HG03175 (cell line): Measurements from ENCODE around the gene P2RY2.
"Not testable (repeated sequence)": the region's sequence is repeated elsewhere in the genome, so short reads cannot be mapped to it uniquely, and the experiment has no call there.

Experiments
- ATAC-seq: cut with Tn5 transposase; IDR thresholded peaks from one replicate; pipeline ENCODE4 v1.9.1; 2021; ENCODE audit warnings: mild to moderate bottlenecking, moderate library complexity; ENCODE audit not compliant: unreplicated experiment

P2RY2 gene

DNA sequence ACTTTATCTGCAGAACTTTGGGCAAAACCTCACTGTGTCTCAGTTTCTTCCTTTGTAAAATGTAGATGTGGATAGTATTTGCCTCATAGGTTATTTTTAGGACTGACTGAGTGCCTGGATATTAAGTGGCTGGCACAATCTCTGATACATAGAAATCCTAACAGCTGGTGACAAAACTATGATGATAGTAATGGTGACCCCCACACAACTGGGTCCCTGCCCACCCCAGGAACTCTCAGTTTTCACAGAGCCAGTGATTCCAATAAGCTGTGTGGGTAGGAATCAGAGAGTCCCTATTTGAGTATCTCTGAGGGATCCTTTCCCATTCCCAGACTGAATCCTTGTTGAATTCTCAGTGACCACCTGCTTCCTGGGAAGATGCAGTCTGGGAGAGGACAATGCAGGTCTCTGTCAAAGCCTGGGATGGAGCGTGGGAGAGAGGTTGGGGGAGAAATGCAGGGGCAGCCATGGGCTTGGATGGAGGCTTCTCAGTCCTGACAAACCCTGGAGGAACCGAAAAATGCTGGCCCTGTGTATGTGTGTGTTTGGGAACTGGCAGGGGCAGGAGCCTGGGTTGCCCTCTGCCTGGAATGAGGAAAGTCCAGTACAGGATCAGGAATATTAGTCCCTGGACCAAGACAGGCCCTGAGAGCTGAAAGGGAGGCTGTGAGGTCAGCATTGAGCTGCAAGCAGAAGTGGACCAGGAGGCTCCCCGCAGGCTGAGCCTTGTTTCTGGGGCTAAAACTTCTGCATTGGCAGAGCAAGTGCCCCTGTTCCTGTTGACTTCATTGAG is 48.0 kb downstream of the P2RY2 start:
- no peak for ATAC-seq

DNA sequence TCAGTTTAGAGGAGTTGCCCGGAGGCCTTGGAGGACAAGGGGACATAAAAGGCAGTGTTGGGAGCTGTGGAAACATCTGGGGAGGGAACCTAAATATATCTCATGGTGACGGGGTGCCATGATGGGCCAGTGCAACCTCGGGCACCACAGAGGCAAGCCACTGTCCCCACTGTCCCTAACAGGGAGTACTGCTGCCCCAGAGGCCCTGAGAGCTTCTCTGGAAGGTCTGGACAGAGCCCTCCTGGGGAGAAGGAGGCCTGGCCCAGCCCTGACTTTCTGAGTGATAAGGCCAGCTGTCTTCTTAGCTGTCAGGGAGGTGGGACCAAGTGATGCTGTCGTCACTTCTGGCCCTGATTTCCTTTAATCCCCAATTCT is 48.6 kb downstream of the P2RY2 start:
- ATAC-seq: no peak

DNA sequence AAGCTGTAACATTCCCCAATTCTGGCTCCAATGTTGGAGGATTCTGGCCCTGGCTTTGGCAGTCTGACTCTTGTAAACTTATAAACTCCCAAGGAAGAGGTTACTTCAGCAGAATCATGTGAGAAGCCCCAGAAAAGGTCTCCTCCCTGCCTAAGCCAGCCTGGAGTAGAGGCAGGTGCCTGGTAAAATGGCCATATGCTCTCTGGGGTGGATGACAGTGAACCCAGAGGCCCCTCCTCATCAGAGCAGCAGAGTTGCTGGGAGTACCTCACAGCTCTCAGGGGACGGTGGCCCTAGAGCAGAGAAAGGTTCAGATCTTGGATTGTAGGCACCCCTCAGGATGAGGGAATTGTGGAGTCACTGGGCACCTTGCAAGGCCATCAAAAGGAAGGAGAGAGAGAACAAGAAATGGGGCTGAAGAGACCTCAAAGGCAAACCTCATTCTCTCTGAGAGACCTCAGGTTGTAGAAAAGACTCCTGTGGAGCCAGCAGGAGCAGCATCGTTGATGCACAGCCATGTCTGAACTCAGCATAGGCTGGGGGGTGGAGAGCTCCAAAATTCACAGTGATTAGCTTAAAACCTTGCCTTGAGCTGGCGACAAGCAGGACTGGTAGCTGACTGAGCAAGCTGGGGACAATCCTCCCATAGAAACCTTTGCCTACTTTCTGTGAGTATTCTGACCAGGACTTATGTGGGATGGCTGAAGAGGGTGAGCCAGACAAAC is 49.2 kb downstream of the P2RY2 start:
- ATAC-seq: no peak

DNA sequence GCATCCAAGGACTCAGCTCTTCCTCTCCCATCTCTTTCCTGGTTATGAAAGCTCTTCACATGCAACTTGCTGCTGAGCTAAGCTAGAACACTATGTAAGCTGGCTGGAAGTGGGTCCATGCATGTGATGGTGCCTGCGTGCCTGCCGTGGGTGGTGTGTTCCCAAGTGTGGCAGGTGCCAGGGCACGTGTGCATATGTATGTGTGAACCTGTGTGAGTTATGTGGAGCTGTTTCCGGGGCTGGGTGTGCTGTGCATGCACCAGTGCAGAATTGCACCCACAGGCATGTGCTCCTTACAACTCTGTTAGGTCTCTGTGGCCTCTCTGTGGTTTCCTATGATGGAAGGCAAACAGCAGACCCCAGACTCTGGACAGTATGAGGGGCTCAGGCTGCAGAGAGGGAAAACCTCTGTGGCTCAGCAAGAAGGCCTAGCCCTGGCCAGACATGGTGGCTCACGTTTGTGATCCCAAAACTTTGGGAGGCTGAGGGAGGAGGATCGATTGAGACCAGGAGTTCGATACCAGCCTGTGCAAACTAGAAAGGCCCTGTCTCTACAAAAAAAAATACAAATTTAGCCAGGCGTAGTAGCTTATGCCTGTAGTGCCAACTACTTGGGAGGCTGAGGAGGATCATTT is 49.9 kb downstream of the P2RY2 start:
- no peak for ATAC-seq

DNA sequence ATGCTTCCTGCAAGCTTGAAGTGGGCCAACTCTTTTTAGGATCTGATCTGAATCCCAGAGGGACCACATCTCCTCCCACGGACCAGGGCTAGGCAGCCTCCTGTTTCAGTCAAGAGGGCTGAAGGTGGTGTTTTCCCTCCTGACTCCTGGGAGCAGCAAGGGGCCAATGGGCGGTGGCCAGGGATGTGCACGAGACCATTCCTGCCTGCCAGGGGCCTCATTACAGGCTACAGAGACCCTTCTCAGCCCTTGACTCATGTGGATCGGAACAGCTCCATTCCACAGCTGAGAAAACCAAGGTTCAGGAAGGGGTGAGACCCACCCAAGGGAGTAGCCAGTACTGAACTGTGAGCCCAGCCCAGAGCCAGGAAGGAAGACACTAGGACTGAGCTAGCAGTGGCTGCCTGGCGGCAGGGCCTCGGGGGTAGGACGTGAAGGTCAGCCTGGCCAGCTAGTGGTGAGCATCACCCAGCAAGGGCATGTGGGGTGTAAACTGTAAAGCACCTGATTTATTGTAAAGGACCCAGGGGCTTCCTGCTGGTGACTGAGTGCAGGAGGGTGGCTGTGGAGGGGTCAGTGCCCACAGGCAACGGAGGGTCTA is 50.7 kb downstream of the P2RY2 start:
- ATAC-seq: no peak

DNA sequence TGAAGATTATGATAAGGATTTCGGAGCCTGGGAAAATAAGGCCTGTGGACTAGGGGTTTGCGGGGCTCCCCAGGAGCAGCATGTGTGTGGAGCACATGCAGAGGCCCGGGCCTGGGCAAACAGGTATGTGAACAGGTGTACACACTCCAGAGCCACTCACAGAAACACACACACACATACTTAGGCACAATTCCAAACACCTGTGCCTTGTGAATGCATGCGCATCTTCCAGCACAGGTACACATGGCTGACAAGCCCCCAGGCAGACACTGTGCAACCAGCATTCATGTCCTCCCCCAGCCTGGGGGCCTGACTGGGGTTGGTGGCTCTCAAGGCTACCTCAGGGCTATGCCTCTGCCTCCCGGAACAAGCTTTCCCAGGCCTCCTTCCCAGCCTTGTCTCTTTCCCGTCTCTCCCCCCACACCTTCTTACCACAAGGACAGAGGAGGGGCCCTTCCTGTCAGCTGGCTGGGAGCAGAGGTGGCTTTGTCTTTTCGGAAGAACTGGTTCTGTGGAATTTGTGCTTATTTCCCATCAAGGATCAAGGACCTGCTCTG is 51.5 kb downstream of the P2RY2 start:
- no peak for ATAC-seq

DNA sequence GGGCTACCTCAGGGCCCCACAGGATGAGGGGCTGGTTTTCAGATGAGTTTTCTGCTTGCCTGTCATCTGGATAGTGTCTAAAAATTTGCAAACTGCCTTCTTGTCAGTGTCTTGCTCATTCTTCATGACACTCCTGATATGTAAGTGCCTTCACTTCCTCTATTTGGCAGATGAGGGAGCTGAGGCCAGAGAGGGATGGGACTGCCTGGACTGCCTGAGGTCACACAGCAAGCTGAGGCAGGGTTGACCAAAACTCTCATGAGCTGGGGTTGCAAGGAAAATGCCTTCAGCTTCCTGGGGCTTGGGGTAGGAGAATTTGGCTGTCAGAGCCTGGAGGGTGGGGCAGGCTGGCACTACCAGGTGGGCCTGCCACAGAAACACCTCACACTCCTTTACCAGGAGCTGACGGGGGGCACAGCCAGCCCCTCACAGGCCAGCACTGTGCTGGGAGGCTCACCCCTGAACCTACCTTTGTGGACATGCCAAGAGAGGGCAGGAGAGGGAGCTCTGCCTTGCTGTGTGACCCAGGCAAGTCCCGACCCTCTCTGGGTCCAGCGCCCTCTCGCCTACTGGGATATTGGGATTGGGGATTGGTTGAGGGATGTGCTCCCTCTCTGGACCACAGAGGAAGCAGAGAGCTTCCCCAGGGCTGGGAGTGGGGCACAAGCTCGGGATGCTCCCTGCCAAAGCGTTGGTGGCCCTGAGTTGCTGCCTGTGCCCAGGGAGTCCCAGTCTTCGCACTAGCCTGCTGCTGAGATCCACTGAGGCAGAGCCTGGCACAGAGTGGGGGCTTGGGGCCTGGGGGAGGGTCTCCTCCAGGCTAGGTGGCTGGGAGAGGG is 52.2 kb downstream of the P2RY2 start:
- ATAC-seq: no peak

DNA sequence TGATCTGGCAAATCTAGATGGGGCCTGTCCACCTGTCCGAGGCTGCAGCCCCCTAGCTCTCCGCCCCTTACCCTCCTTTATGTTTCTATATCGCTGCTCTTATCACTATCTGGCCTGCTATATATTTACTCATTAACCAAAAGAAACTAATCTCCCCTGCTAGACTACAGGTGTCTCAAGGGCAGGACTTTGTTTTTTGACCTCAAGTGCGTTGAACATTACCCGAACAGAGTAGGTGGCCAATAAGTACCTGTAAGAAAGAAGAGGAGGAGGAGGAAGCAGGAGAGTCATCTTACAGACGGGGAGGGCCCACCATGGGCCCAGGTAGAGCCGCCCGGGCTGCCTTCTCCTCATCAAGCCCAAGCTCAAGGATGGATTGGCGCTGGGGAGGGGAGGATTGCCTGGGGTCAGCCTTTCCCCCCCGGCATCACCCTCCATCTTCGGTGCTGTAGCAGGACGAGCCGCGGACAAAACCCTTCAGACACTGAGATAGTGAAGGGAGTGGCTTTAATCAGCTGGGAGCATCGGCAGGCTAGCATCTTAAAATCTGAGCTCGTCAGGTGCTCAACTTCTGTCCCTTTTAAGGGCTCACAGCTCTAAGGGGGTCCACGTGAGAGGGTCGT is 52.9 kb downstream of the P2RY2 start:
- no peak for ATAC-seq

DNA sequence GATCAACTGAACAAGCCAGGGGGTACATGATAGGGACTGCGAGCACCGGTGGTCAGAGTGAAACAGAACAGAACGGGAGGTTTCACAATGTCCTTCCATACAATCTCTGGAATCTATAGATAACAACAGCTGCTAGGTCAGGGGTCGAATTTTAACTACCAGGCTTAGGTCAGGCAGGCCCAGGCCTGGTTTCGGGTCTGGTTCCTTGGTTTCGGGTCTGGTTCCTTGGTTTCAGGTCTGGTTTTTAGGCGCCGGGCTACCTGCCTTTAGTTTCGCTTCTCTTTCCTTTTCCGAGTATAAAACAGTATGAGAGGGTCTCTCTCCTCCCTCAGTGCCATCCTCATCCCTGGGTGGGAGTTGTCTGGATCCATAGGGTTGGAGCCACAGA is 53.4 kb downstream of the P2RY2 start:
- ATAC-seq: not testable (repeated sequence)

DNA sequence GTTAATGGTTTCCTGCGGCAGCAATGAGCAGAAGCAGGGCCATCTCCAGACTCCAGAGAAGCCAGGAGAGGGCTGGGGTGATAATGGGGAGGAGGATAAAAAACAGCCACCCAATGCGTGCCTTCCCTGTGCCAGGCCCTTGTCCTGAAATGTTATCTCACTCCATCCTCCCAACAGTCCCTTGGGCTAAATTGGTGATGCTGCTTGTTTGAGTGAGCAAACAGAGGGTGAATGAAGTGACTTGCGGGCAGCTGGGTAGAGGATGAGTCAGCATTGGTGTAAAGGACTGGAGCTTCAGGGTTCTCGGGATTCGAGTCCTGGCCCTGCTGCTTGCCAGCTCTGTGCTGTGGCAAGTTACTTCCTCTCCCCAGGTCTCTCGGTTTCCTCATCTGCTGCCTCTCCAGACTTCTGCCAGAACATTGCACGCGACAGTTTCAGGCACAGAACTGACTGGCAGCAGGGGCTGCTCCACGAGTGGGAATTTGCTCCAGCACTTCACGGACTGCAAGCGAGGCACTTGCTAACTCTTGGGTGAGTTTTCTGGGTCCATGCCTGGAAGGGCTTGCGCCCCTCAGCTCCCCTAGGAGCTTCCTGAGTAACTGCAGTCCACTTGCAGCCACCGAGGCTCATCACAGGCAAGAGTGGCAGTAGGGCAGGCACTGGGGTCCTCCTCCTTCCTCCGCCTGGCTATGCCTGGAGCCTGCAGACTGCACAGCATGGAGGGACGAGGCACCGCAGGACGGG is 54.0 kb downstream of the P2RY2 start, which contains the start of gene P2RY6:
P2RY6 (plus strand) TSS at position 403 of the 744 bp plus-strand sequence. CDS start 24,181 bp downstream, outside the sequence.
- ATAC-seq: no peak

DNA sequence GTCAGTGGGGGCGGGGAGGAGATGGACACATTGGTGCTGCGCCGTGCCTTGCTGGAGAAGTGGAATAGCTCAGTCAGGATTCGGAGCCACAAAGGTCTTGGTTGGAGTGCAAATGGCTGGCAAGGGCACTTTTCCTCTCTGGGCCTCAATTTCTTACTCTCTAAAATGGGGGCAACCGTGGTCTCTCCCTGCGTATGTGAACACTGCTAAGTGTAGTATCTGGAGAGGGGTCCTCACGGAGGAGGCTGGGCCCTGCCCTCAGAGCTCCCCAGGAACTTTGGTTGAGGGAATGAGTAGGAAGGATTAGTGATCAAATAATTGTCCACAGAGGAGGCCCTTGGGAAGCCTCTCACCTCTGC is 54.6 kb downstream of the P2RY2 start:
- no peak for ATAC-seq

DNA sequence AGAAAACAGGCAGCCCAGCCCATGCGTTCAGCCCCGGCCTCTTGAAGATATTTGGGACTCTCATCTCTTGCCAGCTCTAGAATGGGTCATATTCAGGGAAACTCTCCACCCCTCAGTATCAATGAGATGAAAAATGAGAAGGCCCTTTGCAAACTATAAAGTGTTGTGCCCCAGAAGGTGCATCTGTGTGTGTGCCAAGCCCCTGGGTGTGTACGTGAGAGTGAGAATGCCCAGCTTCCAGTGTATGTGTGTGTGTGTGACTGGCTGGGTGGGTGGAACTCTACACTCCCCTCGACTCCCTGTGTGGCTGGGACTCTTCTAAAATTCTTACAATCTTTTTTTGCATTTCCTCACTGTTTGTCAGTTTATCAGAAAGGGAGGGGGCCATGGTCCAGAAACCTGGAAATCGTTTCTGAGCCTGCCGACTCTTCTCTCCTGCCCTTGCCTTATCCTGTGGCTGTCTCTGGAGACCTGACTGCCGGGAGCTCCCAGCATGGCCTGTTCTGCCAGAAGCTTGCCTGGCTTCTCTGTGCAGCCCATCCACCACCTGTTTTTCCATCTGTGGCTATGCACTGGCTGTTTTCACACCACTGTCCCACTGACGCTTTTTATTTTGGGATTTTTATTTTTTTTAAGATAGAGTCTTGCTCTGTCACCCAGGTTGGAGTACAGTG is 55.3 kb downstream of the P2RY2 start:
- no peak for ATAC-seq

DNA sequence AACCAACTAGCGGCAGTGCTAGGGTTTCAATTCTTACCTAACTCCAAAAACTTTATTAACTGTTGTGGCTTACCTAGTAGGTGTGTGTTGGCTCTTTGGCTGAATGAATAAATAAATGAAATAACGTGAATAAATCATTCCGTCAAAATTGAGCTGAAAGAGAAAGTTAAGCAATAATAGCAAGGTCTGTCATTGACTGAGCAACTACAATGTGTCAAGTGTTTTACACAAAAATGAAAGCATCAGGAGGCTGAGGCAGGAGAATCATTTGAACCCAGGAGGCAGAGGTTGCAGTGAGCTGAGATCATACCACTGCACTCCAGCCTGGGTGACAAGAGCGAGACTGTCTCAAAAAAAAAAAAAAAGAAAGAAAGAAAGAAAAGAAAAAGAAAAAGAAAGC is 56.1 kb downstream of the P2RY2 start:
- not testable (repeated sequence) for ATAC-seq

DNA sequence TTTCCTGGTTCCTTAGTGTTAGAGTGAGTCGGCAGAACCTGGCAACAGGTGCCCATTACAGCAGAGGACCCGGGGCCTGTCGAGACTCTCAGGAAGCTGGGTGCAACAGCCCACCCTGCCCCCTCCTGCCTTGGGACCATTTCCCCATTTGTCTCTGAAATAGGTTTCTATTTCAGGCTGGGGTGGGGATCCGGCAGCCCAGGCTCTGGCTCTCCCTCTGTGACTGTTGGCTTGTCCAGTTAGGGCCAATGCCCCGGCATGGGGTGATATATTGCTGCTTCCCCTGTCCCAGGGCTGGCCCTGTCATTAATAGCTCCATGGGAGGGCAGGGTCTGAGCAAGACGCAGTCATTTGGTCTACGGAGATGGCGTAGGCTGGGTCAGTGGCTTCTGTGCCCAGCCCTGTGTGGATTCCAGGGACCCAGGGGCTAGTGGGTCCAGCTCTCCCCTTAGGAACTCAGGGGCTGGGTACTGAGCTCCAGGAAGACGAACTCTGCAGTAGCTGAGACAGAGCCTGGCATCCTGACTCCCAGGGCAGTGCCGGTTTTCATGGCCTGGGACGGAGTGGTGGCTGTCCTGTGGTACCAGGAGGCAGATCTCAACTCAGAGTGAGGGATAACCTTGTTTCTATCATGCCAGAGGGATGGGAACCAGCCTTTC is 56.8 kb downstream of the P2RY2 start:
- no peak for ATAC-seq

DNA sequence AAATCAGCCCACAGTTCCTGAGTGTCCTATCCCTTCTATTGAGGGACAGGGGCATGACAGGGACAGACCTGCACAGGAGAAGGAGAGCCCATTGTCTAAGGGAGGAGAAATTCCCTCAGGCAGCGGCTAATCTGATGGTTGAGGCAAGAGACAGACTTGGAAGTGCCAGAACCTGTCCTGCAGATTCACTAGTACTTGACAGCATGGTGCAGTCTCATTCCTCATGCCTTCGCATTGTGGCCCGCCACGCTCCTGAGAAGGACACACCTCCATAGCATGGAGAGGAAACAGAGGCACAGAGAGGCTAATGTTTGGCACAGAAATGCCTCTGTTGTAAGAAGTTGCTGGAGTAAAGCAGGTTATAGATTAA is 57.3 kb downstream of the P2RY2 start:
- ATAC-seq: no peak

DNA sequence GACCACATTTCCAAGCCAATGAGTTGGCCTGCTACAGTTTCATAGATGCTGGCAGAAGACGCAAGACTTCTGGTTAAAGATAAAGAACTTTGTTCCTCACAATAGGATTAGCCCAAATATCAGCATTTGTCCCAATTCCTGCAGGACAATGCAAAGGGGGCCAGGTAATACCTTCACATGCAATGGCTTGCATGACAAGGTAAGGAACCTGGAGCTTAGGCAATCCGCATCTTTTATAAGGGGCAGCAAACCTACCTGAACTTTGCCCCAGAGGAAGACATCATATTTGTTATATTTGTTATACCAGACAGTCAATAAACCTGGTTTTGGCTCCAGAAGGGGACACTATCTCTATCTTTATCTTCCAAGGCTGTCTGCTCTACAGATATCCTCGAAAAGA is 59.4 kb downstream of the P2RY2 start:
- no peak for ATAC-seq

DNA sequence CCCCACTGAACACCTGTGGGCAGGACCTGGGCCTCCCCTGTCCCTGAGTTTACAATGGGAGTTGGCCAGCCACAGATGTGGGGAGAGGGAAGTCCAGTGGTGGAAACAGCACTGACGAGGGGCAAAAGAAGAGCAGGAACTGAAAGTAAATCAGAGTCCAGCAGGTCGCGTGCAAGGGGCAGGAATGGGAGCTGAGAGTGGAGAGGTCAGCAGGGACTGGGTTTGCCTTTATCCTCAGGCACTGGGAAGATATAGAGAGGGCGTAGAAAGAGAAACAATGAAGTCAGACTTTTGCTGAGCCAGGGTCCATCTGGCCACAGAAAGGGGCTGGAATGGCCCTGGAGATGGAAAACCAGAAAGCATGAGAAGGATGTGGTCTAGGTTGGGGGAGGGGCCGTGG is 62.5 kb downstream of the P2RY2 start:
- ATAC-seq: no peak

DNA sequence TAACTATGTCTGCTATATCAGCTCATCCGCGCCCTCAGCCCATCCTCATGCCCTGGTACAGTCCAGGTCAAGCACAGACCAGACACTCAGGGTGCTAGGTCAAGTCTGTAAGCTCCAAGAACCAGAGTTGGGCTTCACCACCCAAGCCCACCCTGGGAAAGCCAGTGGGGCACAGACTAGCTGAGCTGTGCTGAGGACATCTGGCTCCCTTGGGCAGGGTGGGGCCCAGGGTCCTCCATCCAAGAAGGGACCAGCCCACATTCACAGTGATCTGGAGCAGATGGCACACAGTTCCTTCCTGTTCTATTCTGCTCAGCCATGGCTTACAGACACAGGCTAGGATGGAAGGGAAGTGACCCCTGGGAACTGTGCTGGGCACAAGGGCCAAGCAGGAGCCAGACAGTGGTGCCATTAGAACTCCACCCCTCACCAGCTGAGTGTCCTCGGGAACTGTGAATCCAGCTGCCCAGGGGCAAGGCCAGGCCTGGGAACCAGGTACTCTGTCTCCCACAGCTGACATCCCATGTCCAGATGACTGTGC is 63.2 kb downstream of the P2RY2 start:
- no peak for ATAC-seq
